Ectodermal cell (in vitro differentiated cells): ENCODE data around the gene TTC39B.

ENCODE experiments used
- H3K27ac ChIP-seq: 2 replicates; pipeline ENCODE4 v1.7.0; 2013; ENCODE audit warnings: mild to moderate bottlenecking, low read depth, low read length; ENCODE audit not compliant: insufficient read depth, poor library complexity, severe bottlenecking
- H3K27me3 ChIP-seq: 2 replicates; pipeline ENCODE4 v1.7.0; 2013; ENCODE audit warnings: mild to moderate bottlenecking, low read length; ENCODE audit not compliant: insufficient read depth, control insufficient read depth, poor library complexity, severe bottlenecking
- H3K36me3 ChIP-seq: one replicate; pipeline ENCODE4 v1.7.0; 2013; ENCODE audit warnings: low read length; ENCODE audit not compliant: control insufficient read depth, insufficient read depth
- H3K4me1 ChIP-seq: one replicate; pipeline ENCODE4 v1.7.0; 2013; ENCODE audit warnings: low read length; ENCODE audit not compliant: control insufficient read depth, insufficient read depth
- H3K4me3 ChIP-seq: 2 replicates; pipeline ENCODE4 v1.7.0; 2013; ENCODE audit warnings: low read depth, low read length, control low read depth; ENCODE audit not compliant: insufficient read depth
- H3K9me3 ChIP-seq: 2 replicates; pipeline ENCODE4 v1.7.0; 2013; ENCODE audit warnings: mild to moderate bottlenecking, low read length, moderate library complexity; ENCODE audit not compliant: control insufficient read depth
- WGBS, 2 experiments: methylation state at CpG; one replicate each; pipeline ENCODE4 v1.1.7; 2013; ENCODE audit warnings: missing lambda C conversion rate in 2 of 2; 5-methylcytosine and 5-hydroxymethylcytosine counted together

Gene TTC39B

GRCh38 chr9:15132091-15132490 lies 174.9 kb downstream of the TTC39B start:
- no peaks in the 10 kb centered on the region for H3K9me3 ChIP-seq

GRCh38 chr9:15131094-15131493 lies 175.9 kb downstream of the TTC39B start:
- 90 to 92% methylated on average over 5 of the region's 5 CpGs for WGBS, 2 experiments

More at GRCh38 chr9:15132091-15132490, 174.9 kb downstream of the TTC39B start:
- H3K27me3 ChIP-seq = no peaks in the 10 kb centered on the region
- H3K36me3 ChIP-seq = no peaks in the 10 kb centered on the region
- H3K4me3 ChIP-seq = no peak overlapping the region
- H3K27ac ChIP-seq = no peak overlapping the region
- 97 to 100% methylated on average over 5 of the region's 5 CpGs for WGBS, 2 experiments
- H3K4me1 ChIP-seq = no peaks in the 10 kb centered on the region

GRCh38 chr9:15127831-15128230 lies 179.2 kb downstream of the TTC39B start:
- no peak overlapping the region for H3K27ac ChIP-seq
- no peaks in the 10 kb centered on the region for H3K9me3 ChIP-seq
- H3K36me3 ChIP-seq = no peaks in the 10 kb centered on the region
- no peaks in the 10 kb centered on the region for H3K4me1 ChIP-seq
- no peaks in the 10 kb centered on the region for H3K27me3 ChIP-seq
- H3K4me3 ChIP-seq = no peak overlapping the region
- WGBS, 2 experiments = 93 to 97% methylated on average over 4 to 5 of the region's 5 CpGs

More at GRCh38 chr9:15131094-15131493, 175.9 kb downstream of the TTC39B start:
- Histone ChIP-seq H3K27me3 (no peaks in the 10 kb centered on the region), H3K4me3 (no peak overlapping the region), H3K36me3 (no peaks in the 10 kb centered on the region), H3K27ac (no peak overlapping the region), H3K9me3 (no peaks in the 10 kb centered on the region), H3K4me1 (no peaks in the 10 kb centered on the region)

GRCh38 chr9:15121630-15122029 lies 185.4 kb downstream of the TTC39B start:
- no peaks in the 10 kb centered on the region for H3K4me1 ChIP-seq
- WGBS, 2 experiments = 90 to 92% methylated on average over 2 of the region's 2 CpGs
- H3K27me3 ChIP-seq = no peaks in the 10 kb centered on the region
- no peak overlapping the region for H3K4me3 ChIP-seq
- H3K9me3 ChIP-seq = no peaks in the 10 kb centered on the region
- H3K27ac ChIP-seq = no peak overlapping the region
- H3K36me3 ChIP-seq = no peaks in the 10 kb centered on the region

- Histone ChIP-seq H3K4me3 (no peak overlapping the region), H3K36me3 (no peaks in the 10 kb centered on the region), H3K27ac (no peak overlapping the region), H3K27me3 (no peaks in the 10 kb centered on the region), H3K4me1 (peaks cover 4% of the 10 kb centered on the region), H3K9me3 (no peaks in the 10 kb centered on the region)
- 65 to 66% methylated on average over 6 to 7 of the region's 7 CpGs for WGBS, 2 experiments
Measured at GRCh38 chr9:15116130-15116580, 190.9 kb downstream of the TTC39B start.

- Histone ChIP-seq H3K27me3 (no peaks in the 10 kb centered on the region), H3K9me3 (no peaks in the 10 kb centered on the region), H3K4me3 (no peak overlapping the region), H3K27ac (no peak overlapping the region), H3K36me3 (no peaks in the 10 kb centered on the region), H3K4me1 (peaks cover 4% of the 10 kb centered on the region)
- 90 to 92% methylated on average over 5 of the region's 5 CpGs for WGBS, 2 experiments
Measured at GRCh38 chr9:15115702-15116101, 191.3 kb downstream of the TTC39B start.

- Histone ChIP-seq H3K36me3 (no peaks in the 10 kb centered on the region), H3K27me3 (no peaks in the 10 kb centered on the region), H3K4me1 (peaks cover 4% of the 10 kb centered on the region), H3K4me3 (no peak overlapping the region), H3K9me3 (no peaks in the 10 kb centered on the region), H3K27ac (no peak overlapping the region)
- WGBS, 2 experiments = 90 to 96% methylated on average over 2 of the region's 2 CpGs
Measured at GRCh38 chr9:15115041-15115440, 192.0 kb downstream of the TTC39B start.
